Naive thymus-derived CD4-positive, alpha-beta T cell (primary cell): Measurements from ENCODE around the gene HSPBP1. TPM values are rescaled to one million over a fixed set of nuclear protein-coding genes. Genes with fewer than 3 reads are reported as not detected.

Experiments
- ATAC-seq: fragments of 150-1000 bp; cut with Tn5 transposase; 2 replicates; pipeline ENCODE4 v1.10.0; 2021; ENCODE audit warnings: mild to moderate bottlenecking, moderate library complexity
- CTCF ChIA-PET: fragments of 350-600 bp; sonication (Branson Sonifier 250); formaldehyde crosslinking; loops from one replicate; lab custom pipeline; 2021; ENCODE audit warnings: antibody characterized with exemption; lab: Charles Lee
- POLR2A ChIA-PET: fragments of 350-600 bp; sonication (Branson Sonifier 250); formaldehyde crosslinking; loops from one replicate; lab custom pipeline; 2021; ENCODE audit warnings: antibody characterized with exemption, inconsistent platforms; lab: Charles Lee
- DNase-seq, 9 donors: peaks; one replicate each; pipeline versions ENCODE4 v3.0.0 to v3.0.0-alpha.2; 2020 to 2022; ENCODE audit warnings: mixed read lengths in 1 of 9
- H3K27ac ChIP-seq: one replicate; pipeline ENCODE4 v1.7.0; 2013; ENCODE audit warnings: mild to moderate bottlenecking, low read depth, low read length, moderate library complexity
- H3K27me3 ChIP-seq, 2 donors: one replicate each; pipeline ENCODE4 v1.7.0; 2013; ENCODE audit warnings: low read length in 2 of 2, mild to moderate bottlenecking in 2 of 2, moderate library complexity in 2 of 2; ENCODE audit not compliant: control insufficient read depth in 2 of 2, insufficient read depth in 2 of 2
- H3K36me3 ChIP-seq, 3 experiments: 1 replicate in 2 of 3; 2 replicates in 1 of 3; pipeline ENCODE4 v1.7.0; 2013; ENCODE audit warnings: low read length in 3 of 3, mild to moderate bottlenecking in 3 of 3, moderate library complexity in 1 of 3; ENCODE audit not compliant: insufficient read depth in 3 of 3, control insufficient read depth in 2 of 3
- H3K4me1 ChIP-seq, 2 donors: one replicate each; pipeline ENCODE4 v1.7.0; 2013; ENCODE audit warnings: low read length in 2 of 2, mild to moderate bottlenecking in 2 of 2, moderate library complexity in 1 of 2; ENCODE audit not compliant: control insufficient read depth in 2 of 2, insufficient read depth in 2 of 2
- H3K4me3 ChIP-seq: 2 replicates; pipeline ENCODE4 v1.7.0; 2013; ENCODE audit warnings: mild to moderate bottlenecking, low read length
- H3K9me3 ChIP-seq, 3 experiments: 1 replicate in 2 of 3; 2 replicates in 1 of 3; pipeline ENCODE4 v1.7.0; 2013; ENCODE audit warnings: low read length in 3 of 3; ENCODE audit not compliant: control insufficient read depth in 2 of 3
- H3K27ac Mint-ChIP-seq, 9 donors: one replicate each; pipeline ENCODE4 v1.8.0; 2020 to 2022; ENCODE audit warnings: mixed read lengths in 9 of 9, mild to moderate bottlenecking in 8 of 9, moderate library complexity in 5 of 9, inconsistent platforms in 2 of 9
- H3K27me3 Mint-ChIP-seq, 5 donors: one replicate each; pipeline ENCODE4 v1.8.0; 2021 to 2022; ENCODE audit warnings: mixed read lengths in 5 of 5, mild to moderate bottlenecking in 1 of 5
- H3K36me3 Mint-ChIP-seq, 5 donors: one replicate each; pipeline ENCODE4 v1.8.0; 2020 to 2022; ENCODE audit warnings: mixed read lengths in 5 of 5, mild to moderate bottlenecking in 3 of 5, inconsistent platforms in 1 of 5
- H3K4me1 Mint-ChIP-seq, 7 donors: one replicate each; pipeline ENCODE4 v1.8.0; 2020 to 2022; ENCODE audit warnings: mixed read lengths in 7 of 7, mild to moderate bottlenecking in 3 of 7, inconsistent platforms in 1 of 7
- H3K4me3 Mint-ChIP-seq, 10 donors: one replicate each; pipeline ENCODE4 v1.8.0; 2020 to 2022; ENCODE audit warnings: mild to moderate bottlenecking in 10 of 10, mixed read lengths in 10 of 10, moderate library complexity in 6 of 10, inconsistent platforms in 2 of 10
- H3K9me3 Mint-ChIP-seq, 11 donors: one replicate each; pipeline ENCODE4 v1.8.0; 2020 to 2022; ENCODE audit warnings: mixed read lengths in 11 of 11, mild to moderate bottlenecking in 4 of 11, inconsistent platforms in 1 of 11, moderate library complexity in 1 of 11
- intact Hi-C, 2 donors: fragments of 100-400 bp; cut with micrococcal nuclease; formaldehyde crosslinking; loops; one replicate each; pipeline ENCODE4 v1.15.1; 2023
- polyA plus RNA-seq, 2 donors: library from polyadenylated mRNA; unstranded; fragments of 300-500 nt; fragmentation: Illumina TruSeq; gene quantifications; one replicate each; pipeline ENCODE4 v1.2.3, GENCODE V29; 2021
- total RNA-seq, 6 experiments: library from RNA in 5 of 6; stranded (reverse) in 5 of 6; gene quantifications; 1 replicate in 5 of 6; 2 replicates in 1 of 6; pipeline ENCODE4 v1.2.3 and lab custom pipeline; 2021 to 2026

The HSPBP1 gene
- total and polyA plus RNA-seq, 7 experiments from 2014 or later: 15.0 to 44.7 (median 19.2) TPM

DNA sequence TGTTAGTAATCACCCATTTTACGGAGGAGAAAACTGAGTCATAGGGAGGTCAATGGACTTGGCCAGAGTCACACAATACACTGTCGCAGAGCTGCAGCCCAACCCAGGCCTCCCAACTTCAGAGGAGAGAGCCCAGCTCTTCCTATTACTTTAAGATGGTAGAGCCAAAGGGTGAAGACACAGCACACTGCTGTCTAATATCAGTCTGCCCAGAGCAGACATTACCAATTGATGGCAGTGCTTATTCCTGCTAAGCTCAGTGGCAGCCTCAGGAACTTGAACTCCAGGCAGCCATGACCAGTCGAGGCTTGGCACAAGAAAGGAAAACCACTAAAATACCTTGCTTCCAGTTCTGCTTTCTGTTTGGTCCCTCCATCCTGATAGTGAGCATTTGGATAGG, 26.8 kb upstream of the HSPBP1 start:
- no peaks in the 10 kb centered on the region for H3K27me3 Mint-ChIP-seq
- no peaks in the 10 kb centered on the region for H3K27me3 ChIP-seq
- ATAC-seq (no peak), DNase-seq (no peak)
- no peaks in the 10 kb centered on the region for H3K36me3 ChIP-seq
- intact Hi-C loops: loop anchor here in 1 of 2 donors (10.0 kb wide), 1 partner anchor 162 kb away; the partner anchor contains the start of gene TNNT1
- peaks cover 0 to 4% of the 10 kb centered on the region in 2 donors for H3K4me1 ChIP-seq
- no peak overlapping the region for H3K27ac Mint-ChIP-seq
- peaks cover 0 to 3% (median 0%) of the 10 kb centered on the region in 5 donors for H3K36me3 Mint-ChIP-seq
- no peaks in the 10 kb centered on the region for H3K9me3 ChIP-seq
- H3K27ac ChIP-seq: no peak overlapping the region
- peaks cover 0 to 13% (median 9%) of the 10 kb centered on the region in 7 donors for H3K4me1 Mint-ChIP-seq
- ChIA-PET POLR2A (interaction anchor here (1.2 to 1.4 kb wide), 2 partner anchors 50 to 102 kb away, joined by 3 read pairs; no protein-coding TSS in a partner anchor), CTCF (no interaction called here)
- H3K4me3 ChIP-seq: no peak overlapping the region
- no peaks in the 10 kb centered on the region for H3K9me3 Mint-ChIP-seq
- H3K4me3 Mint-ChIP-seq: no peak overlapping the region

GRCh38 chr19:55305983-55306562, 26.2 kb upstream of the HSPBP1 start:
- no peak for DNase-seq
- H3K36me3 Mint-ChIP-seq: peaks cover 0 to 3% (median 0%) of the 10 kb centered on the region in 5 donors
- H3K27ac Mint-ChIP-seq: peak overlapping the region in 2 of 9 donors; percentile 38 to 72
- no peaks in the 10 kb centered on the region for H3K36me3 ChIP-seq
- peaks cover 5 to 10% of the 10 kb centered on the region in 2 donors for H3K4me1 ChIP-seq
- no peak for ATAC-seq
- POLR2A ChIA-PET: interaction anchor here (0.8 to 1.4 kb wide), 3 partner anchors 33 to 103 kb away, joined by 3 to 4 read pairs (median 3); partner anchors contain the start of gene KMT5C
- H3K4me1 Mint-ChIP-seq: peaks cover 0 to 17% (median 11%) of the 10 kb centered on the region in 7 donors
- H3K9me3 ChIP-seq: no peaks in the 10 kb centered on the region
- intact Hi-C loops: loop anchor here in 1 of 2 donors (1.0 to 10.0 kb wide), 2 partner anchors 33 to 161 kb away; partner anchors contain the start of genes KMT5C and TNNT1
- no peaks in the 10 kb centered on the region for H3K27me3 Mint-ChIP-seq
- H3K27me3 ChIP-seq: no peaks in the 10 kb centered on the region
- CTCF ChIA-PET: interaction anchor here (0.5 kb wide), 1 partner anchor 321 kb away, joined by 3 read pairs; no protein-coding TSS in a partner anchor
- no peak overlapping the region for H3K27ac ChIP-seq
- H3K4me3 Mint-ChIP-seq: no peak overlapping the region
- no peak overlapping the region for H3K4me3 ChIP-seq
- no peaks in the 10 kb centered on the region for H3K9me3 Mint-ChIP-seq

- H3K4me3 Mint-ChIP-seq: peak overlapping the region in 3 of 10 donors; percentile 50 to 68 (median 51)
- Histone ChIP-seq H3K4me1 (peaks cover 5 to 10% of the 10 kb centered on the region in 2 donors), H3K4me3 (no peak overlapping the region), H3K36me3 (no peaks in the 10 kb centered on the region), H3K27me3 (no peaks in the 10 kb centered on the region), H3K9me3 (no peaks in the 10 kb centered on the region), H3K27ac (no peak overlapping the region)
- ATAC-seq (peak; percentile 72), DNase-seq (peak; percentile 31 to 72 (median 57))
- no peaks in the 10 kb centered on the region for H3K9me3 Mint-ChIP-seq
- POLR2A ChIA-PET: interaction anchor here (1.4 kb wide), 1 partner anchor 103 kb away, joined by 3 read pairs; no protein-coding TSS in a partner anchor
- CTCF ChIA-PET: no interaction called here
- H3K36me3 Mint-ChIP-seq: peaks cover 0 to 3% (median 0%) of the 10 kb centered on the region in 5 donors
- H3K4me1 Mint-ChIP-seq: peaks cover 0 to 17% (median 11%) of the 10 kb centered on the region in 7 donors
- H3K27ac Mint-ChIP-seq: peak overlapping the region in 7 of 9 donors; percentile 8 to 90 (median 72)
- intact Hi-C loops: loop anchor here in 1 of 2 donors (1.0 to 10.0 kb wide), 2 partner anchors 34 to 161 kb away; partner anchors contain the start of genes KMT5C and TNNT1
- H3K27me3 Mint-ChIP-seq: no peaks in the 10 kb centered on the region
Observed at GRCh38 chr19:55305491-55305890, 25.6 kb upstream of the HSPBP1 start.

- H3K36me3 Mint-ChIP-seq: peaks cover 0 to 3% (median 0%) of the 10 kb centered on the region in 5 donors
- POLR2A ChIA-PET: no interaction called here
- Histone ChIP-seq H3K36me3 (no peaks in the 10 kb centered on the region), H3K9me3 (no peaks in the 10 kb centered on the region), H3K27me3 (no peaks in the 10 kb centered on the region), H3K4me1 (peaks cover 5 to 10% of the 10 kb centered on the region in 2 donors), H3K4me3 (no peak overlapping the region), H3K27ac (no peak overlapping the region)
- intact Hi-C loops: loop anchor here (1.0 to 10.0 kb wide), 4 partner anchors 34 to 423 kb away; partner anchors contain the start of genes KMT5C (in 1 of the 2), TNNT1 (in 1 of the 2) and UBE2S (in 1 of the 2)
- H3K9me3 Mint-ChIP-seq: no peaks in the 10 kb centered on the region
- no peak for ATAC-seq
- peaks cover 0 to 17% (median 11%) of the 10 kb centered on the region in 7 donors for H3K4me1 Mint-ChIP-seq
- DNase-seq: no peak
- H3K27me3 Mint-ChIP-seq: no peaks in the 10 kb centered on the region
- H3K4me3 Mint-ChIP-seq: no peak overlapping the region
- CTCF ChIA-PET: no interaction called here
- peak overlapping the region in 3 of 9 donors; percentile 8 to 72 (median 62) for H3K27ac Mint-ChIP-seq
Observed at GRCh38 chr19:55304980-55305379, 25.1 kb upstream of the HSPBP1 start.

DNA sequence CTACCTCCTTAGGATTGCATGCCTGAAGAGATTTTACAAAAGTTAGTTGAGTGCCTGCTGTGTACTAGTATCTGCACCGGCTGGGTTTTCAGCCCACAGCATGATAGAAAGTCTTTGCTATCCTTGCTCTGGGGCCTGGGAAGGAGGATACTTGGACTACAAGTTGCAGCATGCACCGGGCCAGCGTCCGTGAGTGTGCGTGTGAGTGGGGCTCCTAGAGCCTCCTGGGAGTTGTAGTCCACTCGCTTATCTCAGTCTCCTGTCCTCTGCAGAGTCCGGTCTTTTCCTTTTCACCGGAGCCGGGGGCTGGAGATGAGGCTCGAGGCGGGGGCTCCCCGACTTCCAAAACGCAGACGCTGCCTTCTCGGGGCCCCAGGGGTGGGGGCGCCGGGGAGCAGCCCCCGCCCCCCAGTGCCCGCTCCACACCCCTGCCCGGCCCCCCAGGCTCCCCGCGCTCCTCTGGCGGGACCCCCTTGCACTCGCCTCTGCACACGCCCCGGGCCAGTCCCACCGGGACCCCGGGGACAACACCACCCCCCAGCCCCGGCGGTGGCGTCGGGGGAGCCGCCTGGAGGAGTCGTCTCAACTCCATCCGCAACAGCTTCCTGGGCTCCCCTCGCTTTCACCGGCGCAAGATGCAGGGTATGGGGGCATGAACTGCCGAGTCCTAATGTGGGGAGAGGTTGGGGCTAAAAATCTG, 24.5 kb upstream of the HSPBP1 start:
- Mint-ChIP-seq H3K27ac (no peak overlapping the region), H3K9me3 (no peaks in the 10 kb centered on the region), H3K4me3 (no peak overlapping the region), H3K36me3 (peaks cover 0 to 3% (median 0%) of the 10 kb centered on the region in 5 donors), H3K27me3 (peaks cover 0 to 2% (median 0%) of the 10 kb centered on the region in 5 donors), H3K4me1 (peaks cover 0 to 17% (median 11%) of the 10 kb centered on the region in 7 donors)
- ATAC-seq: no peak
- Histone ChIP-seq H3K4me3 (no peak overlapping the region), H3K36me3 (no peaks in the 10 kb centered on the region), H3K4me1 (peaks cover 5 to 10% of the 10 kb centered on the region in 2 donors), H3K27me3 (no peaks in the 10 kb centered on the region), H3K27ac (no peak overlapping the region), H3K9me3 (no peaks in the 10 kb centered on the region)
- CTCF ChIA-PET: no interaction called here
- POLR2A ChIA-PET: no interaction called here
- peak in 1 of 9 donors; percentile 11 for DNase-seq
- intact Hi-C loops: loop anchor here (5.0 to 10.0 kb wide), 3 partner anchors 103 to 422 kb away; partner anchors contain the start of genes TNNT1 (in 1 of the 2) and UBE2S (in 1 of the 2)

GRCh38 chr19:55303477-55303876, 23.6 kb upstream of the HSPBP1 start:
- no peaks in the 10 kb centered on the region for H3K9me3 ChIP-seq
- Mint-ChIP-seq H3K9me3 (no peaks in the 10 kb centered on the region), H3K36me3 (peaks cover 0 to 3% (median 0%) of the 10 kb centered on the region in 5 donors), H3K4me1 (peaks cover 0 to 17% (median 11%) of the 10 kb centered on the region in 7 donors), H3K27ac (no peak overlapping the region), H3K27me3 (peaks cover 0 to 3% (median 0%) of the 10 kb centered on the region in 5 donors), H3K4me3 (no peak overlapping the region)
- H3K4me3 ChIP-seq: no peak overlapping the region
- H3K4me1 ChIP-seq: peaks cover 5 to 10% of the 10 kb centered on the region in 2 donors
- H3K36me3 ChIP-seq: no peaks in the 10 kb centered on the region
- ChIA-PET CTCF (interaction anchor here (0.7 to 3.0 kb wide), 5 partner anchors 11 to 201 kb away, joined by 3 to 16 read pairs (median 5); partner anchors contain the start of gene TMEM238), POLR2A (interaction anchor here (0.5 to 2.9 kb wide), 3 partner anchors 12 to 80 kb away, joined by 3 to 21 read pairs (median 4); partner anchors contain the start of gene TMEM238)
- intact Hi-C loops: loop anchor here (5.0 to 10.0 kb wide), 3 partner anchors 104 to 421 kb away; partner anchors contain the start of genes TNNT1 (in 1 of the 2) and UBE2S (in 1 of the 2)
- no peak overlapping the region for H3K27ac ChIP-seq
- ATAC-seq (no peak), DNase-seq (no peak)
- H3K27me3 ChIP-seq: no peaks in the 10 kb centered on the region
